K562 (cell line): ENCODE data around the gene RFX7. TPM values are rescaled to one million over a fixed set of nuclear protein-coding genes. Genes with fewer than 3 reads are reported as not detected.

Experiments
- ATAC-seq: fragments of 200-7000 bp; cut with Tn5 transposase; 3 replicates; pipeline ENCODE4 v1.9.1; 2020; ENCODE audit warnings: moderate library complexity
- BruUV-seq: library from RNA; stranded (reverse); fragments of 400-500 nt; replicated peaks from 2 replicates; lab custom pipeline; 2021; lab: Mats Ljungman, UMichigan
- CTCF ChIA-PET: fragments of 300-600 bp; formaldehyde crosslinking; extraction: SDS; loops from one replicate; lab custom pipeline; 2021; ENCODE audit warnings: low intra/inter-chr PET ratio; lab: Yijun Ruan, JAX
- POLR2A ChIA-PET: fragments of 300-600, 350-650 bp; sonication (Branson Sonifier 250); formaldehyde crosslinking; extraction: SDS; loops from one replicate; lab custom pipeline; 2021; ENCODE audit warnings: antibody characterized with exemption, inconsistent platforms; lab: Yijun Ruan, JAX
- DNase-seq, 4 experiments: peaks; one replicate each; pipeline versions ENCODE4 v3.0.0 to v3.0.0-alpha.2; 2011 to 2018; ENCODE audit warnings: low spot score in 3 of 4, mixed read lengths in 3 of 4; ENCODE audit errors: extremely low read depth in 1 of 4
- FAIRE-seq: peaks from 2 replicates; lab custom pipeline; 2011; peaks lifted over from hg19 to GRCh38; lab: Jason Lieb, UNC
- H2AFZ ChIP-seq: 2 replicates; pipeline ENCODE4 v1.6.0; 2011; ENCODE audit warnings: low read depth, low read length, control low read depth, inconsistent platforms
- H3K27ac ChIP-seq: fragments of 200-600 bp; 3 replicates; pipeline ENCODE4 v1.8.0; 2011; ENCODE audit warnings: low read depth, mild to moderate bottlenecking, control low read depth, inconsistent platforms, low read length, moderate library complexity, mixed read lengths; ENCODE audit errors: extremely low read depth
- H3K27me3 ChIP-seq, 2 experiments: fragments of 300-600 bp in 1 of 2; 2 replicates in 1 of 2; 3 replicates in 1 of 2; pipeline versions ENCODE4 v1.6.0 to v1.8.0; 2011; ENCODE audit warnings: inconsistent platforms in 2 of 2, low read length in 2 of 2, mild to moderate bottlenecking in 1 of 2, mixed read lengths in 1 of 2, moderate library complexity in 1 of 2; ENCODE audit not compliant: control insufficient read depth in 2 of 2, insufficient read depth in 2 of 2
- H3K36me3 ChIP-seq: fragments of 300-600 bp; 3 replicates; pipeline ENCODE4 v1.8.0; 2011; ENCODE audit warnings: mild to moderate bottlenecking, low read length, inconsistent platforms; ENCODE audit not compliant: control insufficient read depth, insufficient read depth
- H3K4me1 ChIP-seq, 2 experiments: fragments of 200-600 bp in 1 of 2; replicated peaks in 1 of 2; 2 replicates in 1 of 2; 3 replicates in 1 of 2; pipeline versions ENCODE4 v1.5.1 to v1.8.0; 2011; ENCODE audit warnings: inconsistent platforms in 2 of 2, low read length in 2 of 2, mild to moderate bottlenecking in 1 of 2, mixed read lengths in 1 of 2, moderate library complexity in 1 of 2; ENCODE audit not compliant: control insufficient read depth in 2 of 2, insufficient read depth in 2 of 2
- H3K4me2 ChIP-seq: 2 replicates; pipeline ENCODE4 v1.6.1; 2011; ENCODE audit warnings: low read length, control low read depth, inconsistent platforms, mixed read lengths; ENCODE audit not compliant: insufficient read depth
- H3K4me3 ChIP-seq: fragments of 200-600 bp; sonication (generic), shearing (Covaris generic); 2 replicates; pipeline ENCODE4 v1.5.1; 2016; ENCODE audit warnings: control low read depth, inconsistent platforms
- H3K79me2 ChIP-seq: fragments of 200-600 bp; 3 replicates; pipeline ENCODE4 v1.8.0; 2011; ENCODE audit warnings: low read length, inconsistent platforms; ENCODE audit not compliant: control insufficient read depth, insufficient read depth
- H3K9ac ChIP-seq, 2 experiments: 2 replicates each; pipeline versions ENCODE4 v1.6.0 to v1.6.1; 2011; ENCODE audit warnings: low read depth in 2 of 2, low read length in 2 of 2, control low read depth in 1 of 2, inconsistent platforms in 1 of 2, mild to moderate bottlenecking in 1 of 2, mixed read lengths in 1 of 2; ENCODE audit not compliant: insufficient read depth in 1 of 2
- H3K9me1 ChIP-seq: one replicate; pipeline ENCODE4 v1.6.0; 2011; ENCODE audit warnings: inconsistent platforms, mild to moderate bottlenecking, low read length, moderate library complexity; ENCODE audit not compliant: control insufficient read depth, insufficient read depth
- H3K9me3 ChIP-seq: replicated peaks from 2 replicates; pipeline ENCODE4 v1.5.1; 2011; ENCODE audit warnings: low read depth, low read length, inconsistent platforms; ENCODE audit not compliant: control insufficient read depth, insufficient read depth
- H4K20me1 ChIP-seq: replicated peaks from 2 replicates; pipeline ENCODE4 v1.6.1; 2011; ENCODE audit warnings: low read length, inconsistent platforms, mixed read lengths; ENCODE audit not compliant: control insufficient read depth, insufficient read depth
- BCL6 ChIP-seq: fragments of 250-450 bp; sonication (Bioruptor Pico); IDR thresholded peaks from 2 replicates; pipeline ENCODE4 v1.4.0; 2020
- CAMTA2 ChIP-seq: fragments of 250-450 bp; sonication (Bioruptor Pico); conservative IDR thresholded peaks from 2 replicates; pipeline ENCODE4 v1.5.1; 2022
- CREB5 ChIP-seq: fragments of 250-450 bp; sonication (Bioruptor Pico); IDR thresholded peaks from 2 replicates; pipeline ENCODE4 v1.5.0; 2020; ENCODE audit warnings: mild to moderate bottlenecking
- FOXA3 ChIP-seq, 2 experiments: fragments of 450-650 bp in 1 of 2; sonication (generic) in 1 of 2; formaldehyde crosslinking; IDR thresholded peaks in 1 of 2; conservative IDR thresholded peaks in 1 of 2; 2 replicates each; pipeline versions ENCODE4 v1.4.0 to v1.8.0; 2020 to 2022; ENCODE audit warnings: mild to moderate bottlenecking in 2 of 2, missing genetic modification reagents in 1 of 2
- GABPB2 ChIP-seq: fragments of 250-450 bp; sonication (Bioruptor Pico); conservative IDR thresholded peaks from 2 replicates; pipeline ENCODE4 v1.5.1; 2021; ENCODE audit warnings: mild to moderate bottlenecking
- HLTF ChIP-seq: fragments of 450-650 bp; IDR thresholded peaks from 2 replicates; pipeline ENCODE4 v1.6.1; 2016
- MYC ChIP-seq, 2 experiments: fragments of 250-450 bp in 1 of 2; sonication (Bioruptor Pico) in 1 of 2; IDR thresholded peaks; 2 replicates each; pipeline versions ENCODE4 v1.5.1 to v1.6.1; 2012 to 2021; ENCODE audit warnings: low read depth in 2 of 2, borderline replicate concordance in 1 of 2, improper control_type of control experiment in 1 of 2, low read length in 1 of 2, mild to moderate bottlenecking in 1 of 2, moderate library complexity in 1 of 2
- NONO ChIP-seq, 2 experiments: fragments of 200-400 bp in 1 of 2; fragments of 450-650 bp in 1 of 2; formaldehyde crosslinking in 1 of 2; IDR thresholded peaks; 2 replicates each; pipeline ENCODE4 v1.6.1; 2017; ENCODE audit warnings: low read depth in 2 of 2, mild to moderate bottlenecking in 2 of 2, moderate library complexity in 2 of 2, low read length in 1 of 2
- STAT5B ChIP-seq: fragments of 250-450 bp; sonication (Bioruptor Pico); IDR thresholded peaks from 2 replicates; pipeline ENCODE4 v1.8.0; 2021; ENCODE audit warnings: mild to moderate bottlenecking, inconsistent platforms
- ZNF583 ChIP-seq: fragments of 250-450 bp; sonication (Bioruptor Pico); IDR thresholded peaks from 2 replicates; pipeline ENCODE4 v1.4.0; 2020
- WGBS: fragments of 100-300 bp; shearing (Covaris generic); methylation state at CpG from one replicate; pipeline ENCODE4 v1.1.6; 2016; ENCODE audit warnings: low coverage, mixed read lengths; ENCODE audit not compliant: insufficient coverage; ENCODE audit errors: missing lambda C conversion rate; 5-methylcytosine and 5-hydroxymethylcytosine counted together
- in situ Hi-C: fragments of 300-500 bp; cut with MboI; formaldehyde crosslinking; loops from 4 replicates; pipeline ENCODE4 v1.15.0; 2018; ENCODE audit warnings: inconsistent platforms, mixed read lengths
- intact Hi-C: fragments of 100-400 bp; cut with micrococcal nuclease; formaldehyde crosslinking; loops from 2 replicates; pipeline ENCODE4 v1.14.2; 2022
- polyA plus RNA-seq, 8 experiments: library from polyadenylated mRNA; depleted of rRNA in 4 of 8; stranded (reverse) in 5 of 8; unstranded in 3 of 8; fragments of >200 nt; fragmentation: Nextera tagmentation in 2 of 8; fragmentation: Illumina TruSeq in 1 of 8; extraction: Ambion mirVana in 2 of 8; extraction: Trizol in 1 of 8; gene quantifications; 2 replicates each; pipeline versions ENCODE4 v1.2.1 to v1.2.3, GENCODE V29; 2011 to 2014; ENCODE audit warnings: inconsistent platforms in 1 of 8, missing spikeins in 1 of 8
- total RNA-seq, 7 experiments: library from RNA; depleted of rRNA in 6 of 7; stranded (reverse); fragments of >200 nt in 6 of 7; fragmentation: Illumina TruSeq in 2 of 7; extraction: Trizol in 2 of 7; gene quantifications; 2 replicates each; pipeline versions ENCODE4 v1.2.1 to v1.2.3, GENCODE V29; 2011 to 2021; ENCODE audit warnings: low replicate concordance in 1 of 7

RFX7 gene
- total and polyA plus RNA-seq, 9 of the 15 experiments (the other 6 are each of a cell fraction or from before 2014, with no cell fraction given) = 2.4 to 17.9 (median 6.3) TPM

GRCh38 chr15:56184516-56184915, 59.2 kb downstream of the RFX7 start:
- Histone ChIP-seq H3K4me3 (no peak overlapping the region), H3K9me1 (no peaks in the 10 kb centered on the region), H3K27ac (no peak overlapping the region), H4K20me1 (no peaks in the 10 kb centered on the region), H3K4me2 (no peak overlapping the region), H3K36me3 (no peaks in the 10 kb centered on the region), H3K9ac (no peak overlapping the region), H2AFZ (no peak overlapping the region), H3K79me2 (peaks cover 53% of the 10 kb centered on the region)
- CTCF ChIA-PET = no interaction called here
- in situ Hi-C loops = no loop called here
- 31% methylated on average over 3 of the region's 3 CpGs for whole genome bisulfite sequencing
- intact Hi-C loops = no loop called here
- POLR2A ChIA-PET = no interaction called here
- DNase-seq = no peak
- no peak for TF ChIP-seq NONO (IDR thresholded peaks at IDR 0.05; ENCODE audit: low read depth in 2 of 2, low read length in 1 of 2)
- no peak for TF ChIP-seq ZNF583 (CRISPR knock-in tag)
- no peak for TF ChIP-seq STAT5B (CRISPR knock-in tag)
- no peak for TF ChIP-seq FOXA3 (CRISPR knock-in tag; conservative IDR thresholded peaks at IDR 0.05 in 1 of 2, IDR thresholded peaks at IDR 0.05 in 1 of 2)
- TF ChIP-seq BCL6 (CRISPR knock-in tag) = no peak
- TF ChIP-seq HLTF = no peak
- no peak for TF ChIP-seq MYC (IDR thresholded peaks at IDR 0.05; ENCODE audit: low read depth, low read length)
- no peak for TF ChIP-seq MYC (CRISPR knock-in tag; IDR thresholded peaks at IDR 0.05; ENCODE audit: borderline replicate concordance, low read depth)
- TF ChIP-seq CREB5 (CRISPR knock-in tag) = no peak
- no peak for TF ChIP-seq GABPB2 (CRISPR knock-in tag)
- no peak for TF ChIP-seq CAMTA2 (CRISPR knock-in tag)
- TF ChIP-seq, all 486 proteins: peak for 0
- FAIRE-seq (no peak), ATAC-seq (no peak)
- H3K27me3 ChIP-seq = no peaks in the 10 kb centered on the region
- H3K4me1 ChIP-seq = no peaks in the 10 kb centered on the region; a peak in 1 of 5 replicates
- BruUV-seq = no TSS peak
- no peaks in the 10 kb centered on the region for H3K9me3 ChIP-seq
